OCI-LY1 (cell line): Measurements from ENCODE around the gene NOX5.

Source experiments
- CTCF ChIP-seq: fragments of 200-600 bp; sonication (generic), shearing (Covaris generic); IDR thresholded peaks from 2 replicates; pipeline ENCODE4 v1.5.1; 2017; ENCODE audit warnings: mild to moderate bottlenecking, antibody characterized with exemption, low read length, moderate library complexity, mixed read lengths
- EZH2 ChIP-seq: fragments of 200-600 bp; sonication (generic), shearing (Covaris generic); IDR thresholded peaks from 2 replicates; pipeline ENCODE4 v1.8.0; 2017; ENCODE audit warnings: borderline replicate concordance, mixed run types, mild to moderate bottlenecking, antibody characterized with exemption, low read length, moderate library complexity, mixed read lengths

- TF ChIP-seq EZH2 (no peak), CTCF (no peak)
Measured at GRCh38 chr15:69032031-69032430, 17.5 kb downstream of the NOX5 start.
